ENCODE results near the gene DCAF12. TPM values are rescaled to one million over a fixed set of nuclear protein-coding genes. Genes with fewer than 3 reads are reported as not detected.

Gene DCAF12
- total RNA-seq, 1 donor from 2014 or later = 16.4 TPM

- Histone ChIP-seq H3K36me3 (peaks cover 25% of the 10 kb centered on the region), H3K9me3 (replicated peaks) (no peaks in the 10 kb centered on the region), H3K4me1 (peaks cover 72% of the 10 kb centered on the region), H3K27ac (replicated peaks) (no peak overlapping the region), H3K27me3 (ENCODE audit: low read depth) (no peaks in the 10 kb centered on the region), H3K4me3 (peak overlapping the region; percentile 86)
- intact Hi-C loops (cut with micrococcal nuclease) = loop anchor here (10.0 kb wide), 1 partner anchor 130 kb away; no protein-coding TSS in a partner anchor
- no peak for TF ChIP-seq CTCF (IDR thresholded peaks at IDR 0.05; ENCODE audit: borderline replicate concordance)
- no peak for DNase-seq
Measured at GRCh38 chr9:34124926-34125325, 1.6 kb downstream of the DCAF12 start.

- intact Hi-C loops (cut with micrococcal nuclease) = loop anchor here (10.0 kb wide), 1 partner anchor 131 kb away; no protein-coding TSS in a partner anchor
Measured at GRCh38 chr9:34124099-34124498, 2.4 kb downstream of the DCAF12 start.

GRCh38 chr9:34123682-34124081 lies 2.8 kb downstream of the DCAF12 start:
- Histone ChIP-seq H3K4me3 (peak overlapping the region; percentile 86), H3K27ac (replicated peaks) (no peak overlapping the region), H3K4me1 (peaks cover 72% of the 10 kb centered on the region), H3K36me3 (peaks cover 33% of the 10 kb centered on the region), H3K9me3 (replicated peaks) (no peaks in the 10 kb centered on the region), H3K27me3 (ENCODE audit: low read depth) (no peaks in the 10 kb centered on the region)
- TF ChIP-seq CTCF (IDR thresholded peaks at IDR 0.05; ENCODE audit: borderline replicate concordance) = no peak
- no peak for DNase-seq
- intact Hi-C loops (cut with micrococcal nuclease) = loop anchor here (10.0 kb wide), 1 partner anchor 131 kb away; no protein-coding TSS in a partner anchor

More at GRCh38 chr9:34124099-34124498, 2.4 kb downstream of the DCAF12 start:
- TF ChIP-seq CTCF (IDR thresholded peaks at IDR 0.05; ENCODE audit: borderline replicate concordance) = no peak
- H3K36me3 ChIP-seq = peaks cover 28% of the 10 kb centered on the region
- no peak overlapping the region for H3K27ac ChIP-seq (replicated peaks)
- peak overlapping the region; percentile 86 for H3K4me3 ChIP-seq
- H3K9me3 ChIP-seq (replicated peaks) = no peaks in the 10 kb centered on the region
- H3K27me3 ChIP-seq (ENCODE audit: low read depth) = no peaks in the 10 kb centered on the region
- DNase-seq = no peak
- peaks cover 72% of the 10 kb centered on the region for H3K4me1 ChIP-seq

DNA sequence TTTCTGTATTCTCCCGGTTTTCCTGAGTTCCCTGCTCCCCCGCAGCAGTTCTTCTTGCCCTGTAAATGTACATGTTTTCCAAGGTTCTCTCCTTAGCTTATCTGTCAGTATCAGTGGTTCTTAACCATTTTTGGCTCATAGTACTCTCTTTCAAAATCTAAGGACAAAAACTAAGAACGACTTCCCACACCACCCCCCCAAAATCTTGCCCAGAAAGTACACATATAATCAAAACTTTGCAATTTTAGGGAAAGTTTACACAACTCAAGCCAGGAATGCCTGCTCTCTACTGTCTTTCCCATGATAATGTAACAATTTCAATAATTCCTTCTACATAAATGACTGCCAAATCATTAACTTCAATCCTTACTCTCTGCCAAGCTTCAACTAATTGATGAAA lies 4.5 kb downstream of the DCAF12 start:
- no peak for DNase-seq
- intact Hi-C loops (cut with micrococcal nuclease) = loop anchor here (10.0 kb wide), 1 partner anchor 133 kb away; no protein-coding TSS in a partner anchor
- H3K4me3 ChIP-seq = no peak overlapping the region

DNA sequence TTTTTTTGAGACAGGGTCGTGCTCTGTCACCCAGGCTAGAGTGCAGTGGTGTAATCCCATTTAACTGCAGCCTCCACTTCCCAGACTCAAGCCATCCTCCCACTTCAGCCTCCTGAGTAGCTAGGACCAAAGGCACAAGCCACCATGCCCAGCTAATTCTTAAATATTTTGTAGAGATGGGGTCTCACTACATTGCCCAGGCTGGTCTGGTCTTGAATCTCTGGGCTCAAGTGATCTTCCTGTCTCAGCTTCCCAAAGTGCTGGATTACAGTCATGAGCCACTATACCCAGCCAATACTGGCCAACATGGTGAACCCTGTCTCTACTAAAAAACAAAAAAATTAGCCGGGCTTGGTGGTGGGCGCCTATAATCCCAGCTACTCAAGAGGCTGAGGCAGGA lies 6.8 kb downstream of the DCAF12 start:
- no peak for DNase-seq
- peaks cover 46% of the 10 kb centered on the region for H3K4me1 ChIP-seq
- no peaks in the 10 kb centered on the region for H3K27me3 ChIP-seq (ENCODE audit: low read depth)
- TF ChIP-seq CTCF (IDR thresholded peaks at IDR 0.05; ENCODE audit: borderline replicate concordance) = no peak
- H3K27ac ChIP-seq (replicated peaks) = no peak overlapping the region
- H3K36me3 ChIP-seq = peaks cover 58% of the 10 kb centered on the region
- H3K4me3 ChIP-seq = no peak overlapping the region
- H3K9me3 ChIP-seq (replicated peaks) = no peaks in the 10 kb centered on the region
- intact Hi-C loops (cut with micrococcal nuclease) = loop anchor here (10.0 kb wide), 1 partner anchor 135 kb away; no protein-coding TSS in a partner anchor

More for the DNA sequence above, 4.5 kb downstream of the DCAF12 start:
- Histone ChIP-seq H3K4me1 (peaks cover 67% of the 10 kb centered on the region), H3K9me3 (replicated peaks) (no peaks in the 10 kb centered on the region), H3K27ac (replicated peaks) (peak overlapping the region; percentile 8), H3K36me3 (peaks cover 49% of the 10 kb centered on the region), H3K27me3 (ENCODE audit: low read depth) (no peaks in the 10 kb centered on the region)
- no peak for TF ChIP-seq CTCF (IDR thresholded peaks at IDR 0.05; ENCODE audit: borderline replicate concordance)

Measured in left ventricle myocardium inferior (tissue), 1 donor.